ENCODE results near the gene CSRP3.

CSRP3 gene

GRCh38 chr11:19134004-19134403 lies 67.8 kb downstream of the CSRP3 start:
- Histone ChIP-seq H3K4me3 (ENCODE audit: low read depth, low read length) (no peak overlapping the region), H3K4me1 (ENCODE audit: control insufficient read depth, insufficient read depth, low read length) (no peaks in the 10 kb centered on the region), H3K36me3 (ENCODE audit: control insufficient read depth in 2 of 2, insufficient read depth in 1 of 2, low read length in 2 of 2) (peaks cover 0 to 3% of the 10 kb centered on the region in 2 experiments; a peak in 1 of 3 replicates), H3K27ac (ENCODE audit: extremely low read depth, low read depth, low read length) (no peak overlapping the region), H3K9me3 (ENCODE audit: control insufficient read depth, insufficient read depth, low read depth, low read length) (no peaks in the 10 kb centered on the region)
- no peak for TF ChIP-seq SP2 (tag by site-specific recombination; IDR thresholded peaks at IDR 0.05)
- TF ChIP-seq ZNF600 (tag by site-specific recombination; IDR thresholded peaks at IDR 0.05) = no peak
- TF ChIP-seq ZSCAN16 (tag by site-specific recombination; IDR thresholded peaks at IDR 0.05) = no peak
- TF ChIP-seq BCL11B (tag by site-specific recombination; IDR thresholded peaks at IDR 0.05; ENCODE audit: low read depth) = no peak
- no peak for TF ChIP-seq ZNF121 (tag by site-specific recombination; IDR thresholded peaks at IDR 0.05)
- no peak for TF ChIP-seq ZNF311 (tag by site-specific recombination; IDR thresholded peaks at IDR 0.05; ENCODE audit: borderline replicate concordance)
- TF ChIP-seq ZBTB1 (tag by site-specific recombination; IDR thresholded peaks at IDR 0.05) = no peak
- no peak for TF ChIP-seq MEIS1 (CRISPR knock-in tag; IDR thresholded peaks at IDR 0.05; ENCODE audit: borderline replicate concordance)
- no peak for TF ChIP-seq ZSCAN4 (tag by site-specific recombination; IDR thresholded peaks at IDR 0.05)
- no peak for TF ChIP-seq ZXDB (tag by site-specific recombination; IDR thresholded peaks at IDR 0.05)
- no peak for TF ChIP-seq ZNF19 (tag by site-specific recombination; IDR thresholded peaks at IDR 0.05; ENCODE audit: low read depth)
- TF ChIP-seq ZNF529 (tag by site-specific recombination; IDR thresholded peaks at IDR 0.05; ENCODE audit: insufficient replicate concordance) = no peak
- TF ChIP-seq ZNF621 (tag by site-specific recombination; IDR thresholded peaks at IDR 0.05) = no peak
- no peak for TF ChIP-seq YY2 (tag by site-specific recombination; IDR thresholded peaks at IDR 0.05)
- ChIA-PET POLR2A (no interaction called here), CTCF (interaction anchor here (0.6 kb wide), 2 partner anchors 25 to 663 kb away, joined by 3 read pairs; no protein-coding TSS in a partner anchor)

All from HEK293 (cell line).